HG03565 (cell line): ENCODE measurements around the gene SH3BP2.

ENCODE experiments used
- ATAC-seq: cut with Tn5 transposase; IDR thresholded peaks from one replicate; pipeline ENCODE4 v1.9.1; 2021; ENCODE audit warnings: mild to moderate bottlenecking, moderate library complexity; ENCODE audit not compliant: unreplicated experiment

The SH3BP2 gene

DNA sequence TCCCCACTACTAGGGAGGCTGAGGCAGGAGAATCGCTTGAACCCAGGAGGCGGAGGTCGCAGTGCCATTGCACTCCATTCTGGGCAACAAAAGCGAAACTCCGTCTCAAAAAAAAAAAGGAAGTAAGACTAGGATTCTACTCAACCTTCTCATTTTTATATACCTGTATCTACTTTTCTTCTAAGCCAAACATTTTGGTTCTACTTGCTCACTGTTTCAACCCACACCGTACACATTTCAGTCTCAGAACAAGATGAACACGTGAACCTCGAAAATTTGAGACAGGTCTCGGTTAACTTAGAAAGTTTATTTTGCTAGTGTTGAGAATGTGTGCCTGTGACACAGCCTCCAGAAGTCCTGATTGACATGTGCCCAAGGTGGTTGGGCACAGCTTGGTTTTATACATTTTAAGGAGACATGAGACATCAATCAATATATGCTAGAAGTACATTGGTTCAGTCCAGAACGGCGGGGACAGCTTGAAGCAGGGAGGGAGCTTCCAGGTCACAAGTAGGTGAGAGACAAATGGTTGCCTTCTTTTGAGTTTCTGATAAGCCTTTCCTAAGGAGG, 54.5 kb downstream of the SH3BP2 start:
- ATAC-seq: no peak

DNA sequence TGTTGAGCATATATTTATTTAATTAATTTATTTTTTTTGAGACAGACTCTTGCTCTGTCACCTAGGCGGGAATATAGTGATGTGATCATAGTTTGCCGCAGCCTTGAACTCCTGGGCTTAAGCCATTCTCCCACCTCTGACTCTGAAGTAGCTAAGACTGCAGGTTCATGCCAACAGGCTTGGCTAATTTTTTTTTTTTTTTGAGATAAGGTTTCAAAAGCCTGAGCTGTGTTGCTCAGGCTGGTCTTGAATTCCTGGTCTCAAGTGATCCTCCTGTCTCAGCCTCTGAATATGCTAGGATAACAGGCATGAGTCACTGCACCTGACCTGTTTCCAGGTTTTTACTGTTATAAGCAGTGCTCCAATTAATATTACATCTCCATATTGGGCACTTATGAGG, 55.6 kb downstream of the SH3BP2 start:
- ATAC-seq: no peak

DNA sequence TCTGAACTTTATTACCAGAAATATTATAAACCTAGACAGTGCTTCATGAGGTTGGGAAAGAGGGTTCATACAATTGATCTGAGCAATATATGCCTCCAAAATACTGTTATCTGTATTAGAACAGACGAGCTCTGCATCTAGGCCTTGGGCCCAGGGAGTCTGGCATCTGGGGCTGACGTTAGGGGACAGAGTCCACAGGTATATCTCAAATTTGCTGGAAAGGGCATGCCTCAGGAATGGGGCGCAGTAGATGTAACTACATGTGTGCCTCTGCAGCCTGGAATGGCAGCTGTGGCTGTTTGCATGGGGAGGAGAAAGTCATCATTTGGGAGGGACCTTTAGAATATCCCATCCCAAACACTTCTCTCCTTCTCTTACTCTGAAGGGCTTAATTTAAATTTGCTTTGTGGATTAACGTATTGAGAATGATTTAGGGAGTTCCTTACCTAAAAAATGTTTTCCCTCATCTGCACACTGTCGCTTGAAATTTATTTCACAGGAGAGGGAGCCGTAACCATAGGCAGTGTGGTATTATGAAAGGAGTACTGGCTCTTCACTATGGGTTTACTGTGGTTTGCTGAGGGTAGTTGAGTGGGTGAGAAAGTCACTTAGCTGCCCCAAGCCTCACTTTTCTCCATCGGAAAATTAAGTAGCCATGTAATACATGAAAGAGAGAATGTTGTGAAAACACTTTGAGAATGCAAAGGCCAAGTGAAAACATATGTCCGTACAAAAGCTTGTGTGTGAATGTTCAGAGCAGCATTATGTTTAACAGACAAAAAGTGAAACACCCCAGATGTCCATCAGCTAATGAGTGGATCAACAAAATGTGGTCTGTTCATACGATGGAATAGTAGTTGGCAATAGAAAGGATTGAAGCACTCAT, 56.6 kb downstream of the SH3BP2 start:
- ATAC-seq: no peak

DNA sequence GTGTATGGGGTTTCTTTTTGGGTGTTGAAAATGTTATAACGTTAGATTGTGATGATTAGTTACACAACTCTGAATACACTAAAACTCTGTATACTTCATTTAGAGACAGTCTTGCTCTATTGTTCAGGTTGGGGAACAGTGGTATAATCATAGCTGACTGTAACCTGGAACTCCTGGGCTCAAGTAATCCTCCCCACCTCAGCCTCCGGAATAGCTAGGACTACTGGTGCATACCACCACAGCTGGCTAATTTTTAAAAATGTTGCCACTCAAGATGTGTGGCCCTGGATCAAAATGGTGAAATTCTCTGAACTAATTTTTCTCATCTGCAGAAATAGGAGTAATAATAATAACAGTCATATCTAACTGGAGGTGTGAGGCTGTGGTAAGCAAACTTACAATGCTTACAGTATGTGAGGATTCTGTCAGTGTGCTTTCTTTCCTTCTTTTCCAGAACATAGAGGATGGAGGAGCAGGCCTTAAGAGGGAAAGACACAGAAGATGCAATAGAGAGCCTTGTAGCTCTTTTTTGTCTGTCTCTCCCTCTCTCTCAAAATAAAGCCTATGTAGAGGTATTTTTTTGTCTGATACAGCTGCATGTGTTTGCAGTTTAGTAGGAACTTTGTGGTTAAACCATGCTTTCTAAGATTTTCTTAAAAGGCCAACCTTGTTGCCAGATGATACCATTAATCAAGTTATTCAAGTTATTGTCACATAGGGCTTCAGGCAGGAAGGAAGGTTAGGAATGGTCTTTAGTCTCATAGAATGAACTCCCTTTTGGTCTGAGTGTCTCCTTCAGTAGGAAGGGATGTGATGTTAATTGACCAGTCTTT, 58.3 kb downstream of the SH3BP2 start:
- no peak for ATAC-seq

DNA sequence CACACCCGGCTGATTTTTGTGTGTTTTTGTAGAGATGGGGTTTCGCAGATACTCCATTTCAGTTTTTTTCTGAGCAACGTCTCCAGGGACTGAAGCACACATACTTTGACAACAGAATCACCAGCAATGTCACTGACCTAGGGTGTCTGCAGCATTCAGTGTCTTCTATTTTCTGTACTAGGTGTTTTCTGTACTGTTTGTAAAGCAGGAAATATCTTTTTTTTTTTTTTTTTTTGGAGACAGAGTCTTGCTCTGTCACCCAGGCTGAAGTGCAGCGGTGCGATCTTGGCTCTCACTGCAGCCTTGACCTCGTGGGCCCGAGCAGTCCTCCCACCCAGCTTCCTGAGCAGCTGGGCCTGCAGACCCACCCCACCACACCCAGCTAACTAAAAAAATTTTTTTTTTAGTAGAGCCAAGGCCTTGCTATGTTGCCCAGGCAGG, 59.6 kb downstream of the SH3BP2 start:
- peak; percentile 49 for ATAC-seq

DNA sequence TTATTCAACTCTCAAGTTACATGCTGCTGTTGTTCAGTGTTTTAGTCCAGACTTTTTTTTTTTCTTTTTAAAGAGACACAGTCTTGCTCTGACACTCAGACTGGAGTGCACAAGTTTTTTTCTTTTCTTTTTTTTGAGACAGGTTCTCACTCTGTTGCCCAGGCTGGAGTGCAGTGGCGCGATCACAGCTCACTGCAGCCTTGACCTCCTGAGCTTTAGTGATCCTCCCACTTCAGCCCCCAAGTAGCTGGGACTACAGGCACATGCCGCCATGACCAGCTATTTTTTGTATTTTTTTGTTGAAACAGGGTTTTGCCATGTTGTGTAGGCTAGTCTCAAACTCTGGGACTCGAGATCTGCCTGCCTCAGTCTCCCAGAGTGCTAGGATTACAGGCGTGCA, 62.7 kb downstream of the SH3BP2 start:
- ATAC-seq: no peak

DNA sequence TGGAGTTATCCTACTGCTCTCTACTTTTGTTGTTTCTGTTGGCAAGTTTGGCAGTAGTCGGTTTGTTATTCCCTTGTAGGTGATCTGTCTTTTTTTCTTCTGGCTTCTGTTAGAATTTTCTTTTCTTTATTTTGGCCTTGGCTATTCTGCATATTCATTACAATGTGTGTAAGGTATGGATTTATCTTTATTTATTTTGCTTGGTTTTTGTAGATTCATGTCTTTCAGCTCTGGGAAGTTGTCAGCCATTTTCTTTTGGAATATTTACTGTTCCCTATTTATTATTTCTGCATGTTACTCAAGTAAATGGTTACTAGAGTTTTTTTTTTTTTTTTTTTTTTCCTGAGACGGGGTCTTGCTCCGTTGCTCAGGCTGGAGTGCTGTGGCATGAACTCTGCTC, 63.4 kb downstream of the SH3BP2 start:
- ATAC-seq: no peak

DNA sequence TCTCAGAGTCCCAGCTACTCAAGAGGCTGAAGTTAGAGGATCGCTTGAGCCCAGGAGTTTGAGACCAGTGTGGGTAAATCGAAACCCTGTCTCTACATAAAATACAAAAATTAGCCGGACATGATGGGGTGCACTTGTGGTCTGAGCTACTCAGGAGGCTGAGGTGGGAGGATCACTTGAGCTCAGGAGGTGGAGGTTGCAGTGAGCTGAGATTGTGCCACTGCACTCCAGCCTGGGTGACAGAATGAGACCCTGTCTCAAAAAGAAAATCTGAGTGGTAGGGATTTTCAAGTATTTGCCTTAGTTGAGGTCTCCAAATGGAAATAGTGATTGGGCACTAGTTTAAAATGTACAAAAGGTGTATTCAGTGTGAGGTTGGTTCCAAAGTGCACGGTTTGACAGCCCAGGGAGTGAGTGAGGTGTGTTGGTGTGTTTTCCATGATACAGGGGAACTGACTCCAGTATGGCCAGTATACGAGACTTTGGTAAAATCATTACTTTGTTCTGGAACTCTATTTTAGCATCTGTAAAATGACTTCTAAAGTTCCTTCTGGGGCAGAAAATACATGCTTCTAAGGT, 64.6 kb downstream of the SH3BP2 start:
- no peak for ATAC-seq

DNA sequence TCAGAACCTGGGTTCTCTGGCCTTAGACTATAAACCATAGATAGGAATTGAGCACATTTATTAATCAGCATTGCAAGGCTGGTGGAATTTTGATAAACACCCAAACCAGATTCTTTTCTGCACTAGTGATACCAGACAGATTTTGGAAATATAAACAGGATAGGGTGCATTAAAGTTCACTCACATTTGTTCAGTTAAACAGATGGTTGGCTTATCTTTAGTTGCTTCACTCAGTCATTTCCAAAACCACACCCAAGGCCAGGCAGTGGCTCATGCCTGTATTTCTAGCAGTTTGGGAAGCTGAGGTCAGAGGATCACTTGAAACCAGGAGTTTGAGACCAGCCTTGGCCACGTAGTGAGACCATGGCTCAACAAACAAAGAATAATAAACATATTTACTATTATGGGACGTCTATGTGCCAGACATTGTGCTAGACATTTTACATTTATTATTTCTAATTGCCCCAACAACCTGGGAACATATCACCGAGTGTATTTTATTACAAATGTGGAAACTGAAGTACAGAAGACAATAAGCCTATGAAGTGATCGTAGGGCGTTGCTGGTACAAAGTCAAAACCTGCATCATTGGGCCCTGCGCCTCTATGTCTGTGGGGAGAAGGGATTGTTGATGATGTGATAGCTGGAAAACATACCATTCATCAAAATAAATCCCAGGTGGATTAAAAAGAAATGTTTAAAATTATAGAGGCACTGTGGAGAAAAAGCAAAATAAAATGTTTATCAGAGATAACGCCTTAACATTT, 65.7 kb downstream of the SH3BP2 start:
- no peak for ATAC-seq

DNA sequence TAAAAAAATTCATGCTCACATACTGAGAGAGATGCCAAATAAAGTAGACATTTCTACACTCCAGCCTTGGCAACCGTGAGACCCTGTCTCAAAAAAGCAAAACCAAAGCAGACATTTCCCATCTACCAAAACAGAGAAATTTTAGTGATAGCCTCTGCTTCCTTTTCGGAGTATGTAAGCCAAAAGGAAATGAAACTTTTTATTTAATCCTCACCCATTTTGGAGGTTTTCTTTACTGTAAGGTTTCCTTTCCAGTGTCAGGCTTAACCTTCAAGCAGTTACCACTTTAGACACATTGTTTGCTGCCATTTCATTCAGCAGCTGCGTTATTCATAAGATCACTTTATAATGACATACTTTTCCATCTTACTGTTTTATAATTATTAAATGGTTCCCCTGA, 66.6 kb downstream of the SH3BP2 start:
- ATAC-seq: no peak

DNA sequence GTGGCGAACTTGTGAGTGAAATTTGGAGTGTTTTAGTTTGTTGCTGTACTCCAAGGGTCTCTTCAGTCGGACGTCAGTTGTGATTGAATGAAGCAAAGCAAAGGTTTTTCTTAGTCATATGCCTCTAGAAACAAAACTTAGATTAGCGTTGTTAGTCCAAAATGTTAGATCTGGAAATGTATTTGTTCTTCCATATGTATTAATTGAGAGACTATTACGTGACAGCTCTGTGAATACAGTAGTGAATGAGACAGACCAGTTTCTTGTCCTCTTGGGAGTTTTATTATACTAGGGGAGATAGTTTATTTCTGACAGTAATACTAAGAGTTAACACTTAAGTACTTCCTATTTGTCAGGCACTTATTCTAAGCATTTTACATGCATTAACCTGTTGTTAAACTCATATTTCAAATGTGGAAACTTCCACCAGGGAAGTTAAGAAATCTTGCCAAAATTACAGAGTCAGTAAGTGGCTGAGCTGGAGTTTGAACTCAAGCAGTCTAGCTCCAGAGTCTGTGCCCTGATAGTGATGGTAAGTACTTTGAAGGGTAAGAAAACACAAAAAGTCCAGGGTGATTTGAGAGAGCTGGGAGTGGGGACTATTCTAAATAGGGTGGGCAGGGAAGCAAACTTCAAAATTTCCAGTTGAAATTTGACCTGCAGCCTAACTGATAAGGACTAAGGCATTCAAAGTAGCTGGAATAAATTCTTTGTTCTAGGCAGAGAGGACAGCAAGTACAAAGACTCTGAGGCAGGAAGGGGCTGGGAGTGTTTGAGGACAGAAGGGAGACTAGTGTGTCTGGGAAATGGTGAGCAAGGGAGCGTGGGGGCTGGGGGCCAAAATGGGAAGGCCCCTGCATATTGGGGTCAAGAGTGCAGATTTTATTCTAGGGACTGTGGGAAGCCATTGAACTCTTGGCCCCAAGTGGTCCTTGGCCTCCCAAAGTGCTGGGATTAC, 67.8 kb downstream of the SH3BP2 start:
- ATAC-seq: no peak

DNA sequence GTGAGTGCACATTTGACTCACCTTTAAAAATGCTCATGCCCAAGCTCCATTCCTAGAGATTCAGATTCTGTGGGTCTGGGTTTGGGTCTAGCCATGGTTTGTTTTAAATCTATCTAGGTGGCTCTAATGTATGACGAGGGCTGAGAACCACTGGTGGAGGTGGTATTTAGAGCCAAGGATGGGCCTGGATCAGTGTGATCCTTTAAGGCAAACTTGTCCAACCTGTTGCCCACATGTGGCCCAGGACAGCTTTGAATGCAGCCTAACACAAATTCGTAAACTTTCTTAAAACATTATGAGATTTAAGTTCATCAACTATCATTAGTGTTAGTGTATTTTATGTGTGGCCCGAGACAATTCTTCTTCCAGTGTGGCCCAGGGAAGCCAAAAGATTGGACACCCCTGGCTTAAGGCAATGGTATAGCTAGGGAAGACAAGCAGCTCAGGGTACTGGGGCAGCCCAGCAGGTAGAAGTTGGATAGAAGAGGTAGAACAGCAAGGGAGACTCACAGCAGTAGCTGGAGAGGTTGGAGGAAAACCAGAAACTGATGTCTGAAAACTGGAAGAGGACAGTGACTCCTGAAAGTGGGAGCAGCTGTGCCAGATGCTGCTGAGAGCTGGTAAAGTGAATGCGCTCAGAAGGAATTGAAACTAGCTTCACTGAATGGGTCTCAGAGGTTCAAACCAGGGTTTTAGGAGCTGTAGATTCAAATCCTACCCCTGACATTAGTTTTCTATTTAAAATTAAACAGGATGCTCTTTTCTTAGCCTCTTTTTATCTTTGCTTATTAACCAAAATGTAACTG, 68.9 kb downstream of the SH3BP2 start:
- no peak for ATAC-seq

DNA sequence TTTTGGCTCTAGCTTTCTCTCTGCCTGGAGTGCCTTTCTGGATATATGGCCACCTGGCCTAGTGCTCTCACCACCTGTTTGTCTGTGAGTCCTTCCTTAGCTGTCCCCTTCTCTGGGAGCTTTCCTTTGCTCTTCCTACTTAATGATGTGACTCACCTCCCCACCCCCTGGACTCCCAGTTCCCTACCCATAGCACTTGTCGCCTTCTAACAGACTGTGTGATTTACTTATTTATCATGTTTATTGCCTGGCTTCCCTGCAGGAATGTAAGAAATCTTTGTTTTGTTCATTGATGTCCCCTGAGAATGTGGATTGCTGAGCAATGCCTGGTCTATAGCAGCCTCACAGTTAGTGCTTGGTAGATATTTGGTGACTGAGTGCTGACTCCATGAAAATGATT, 69.6 kb downstream of the SH3BP2 start:
- ATAC-seq: no peak

DNA sequence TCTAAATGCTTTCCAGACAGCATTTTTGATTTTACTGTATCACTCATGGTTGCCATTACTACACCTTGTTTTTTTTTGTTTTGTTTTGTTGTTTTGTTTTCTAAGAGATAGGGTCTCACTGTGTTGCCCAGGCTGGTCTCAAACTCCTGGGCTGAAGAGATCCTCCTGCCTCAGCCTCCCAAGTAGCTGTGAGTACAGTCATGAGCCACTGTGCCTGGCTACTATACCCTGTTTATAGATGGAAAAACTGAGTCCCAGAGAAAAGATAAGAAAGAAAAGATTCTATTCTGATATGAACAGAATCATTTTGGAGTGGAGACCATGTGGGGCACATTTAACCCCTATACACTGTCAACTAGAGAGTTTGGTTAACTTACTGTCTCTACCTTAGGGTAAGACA, 70.8 kb downstream of the SH3BP2 start:
- no peak for ATAC-seq

DNA sequence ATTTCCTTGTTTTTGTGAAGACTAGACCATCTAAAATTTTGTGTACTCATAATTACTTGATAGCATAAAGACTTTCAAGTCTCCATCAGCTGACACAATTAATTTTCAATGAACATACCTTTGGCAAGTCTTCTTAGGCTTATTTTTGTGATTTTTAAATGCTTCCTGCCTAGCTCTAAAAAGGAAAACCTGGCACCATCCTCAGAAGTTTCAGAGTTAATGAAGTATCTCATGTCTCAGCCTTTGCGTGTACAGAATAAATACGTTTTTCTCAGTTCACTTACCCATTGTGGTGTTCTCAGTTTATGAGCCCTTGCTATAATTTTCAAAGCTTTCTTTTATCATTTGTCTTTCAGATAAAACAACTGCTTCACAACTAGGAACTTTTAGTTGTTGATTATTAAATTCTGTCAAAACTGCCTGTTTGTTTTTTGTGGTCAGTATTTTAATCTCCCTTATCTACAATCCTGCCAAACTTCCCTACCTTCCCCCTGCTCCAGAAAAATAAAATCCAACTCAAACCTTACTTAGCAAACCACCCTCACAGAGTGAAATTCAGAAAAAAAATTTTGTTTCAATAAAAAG, 72.4 kb downstream of the SH3BP2 start:
- ATAC-seq: no peak

DNA sequence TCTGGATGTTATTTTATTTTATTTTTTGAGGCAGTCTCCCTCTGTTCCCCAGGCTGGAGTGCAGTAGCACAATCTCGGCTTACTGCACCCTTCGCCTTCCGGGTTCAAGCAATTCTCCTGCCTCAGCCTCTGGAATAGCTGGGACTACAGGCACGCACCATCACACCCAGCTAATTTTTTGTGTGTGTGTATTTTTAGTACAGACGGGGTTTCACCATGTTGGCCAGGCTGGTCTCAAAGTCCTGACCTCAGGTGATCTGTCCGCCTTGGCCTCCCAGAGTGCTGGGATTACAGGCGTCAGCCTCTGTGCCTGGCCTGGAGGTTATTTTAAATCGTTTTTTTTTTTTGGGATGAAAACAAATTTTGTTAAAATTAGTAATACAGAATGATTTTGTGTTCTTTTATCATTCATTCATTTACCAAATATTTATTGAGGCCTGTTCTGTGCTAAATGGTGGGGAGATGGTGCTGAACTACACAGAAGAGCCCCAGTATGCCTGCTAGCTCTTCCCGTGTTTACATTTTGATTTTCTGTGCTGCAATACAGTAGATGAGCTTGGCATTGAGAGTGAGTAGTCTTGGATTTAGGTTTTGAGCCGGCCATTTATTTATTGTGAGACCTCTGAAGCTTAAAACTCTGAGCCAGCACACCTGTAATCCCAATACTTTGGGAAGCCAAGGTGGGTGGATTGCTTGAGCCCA, 73.4 kb downstream of the SH3BP2 start:
- ATAC-seq: no peak

DNA sequence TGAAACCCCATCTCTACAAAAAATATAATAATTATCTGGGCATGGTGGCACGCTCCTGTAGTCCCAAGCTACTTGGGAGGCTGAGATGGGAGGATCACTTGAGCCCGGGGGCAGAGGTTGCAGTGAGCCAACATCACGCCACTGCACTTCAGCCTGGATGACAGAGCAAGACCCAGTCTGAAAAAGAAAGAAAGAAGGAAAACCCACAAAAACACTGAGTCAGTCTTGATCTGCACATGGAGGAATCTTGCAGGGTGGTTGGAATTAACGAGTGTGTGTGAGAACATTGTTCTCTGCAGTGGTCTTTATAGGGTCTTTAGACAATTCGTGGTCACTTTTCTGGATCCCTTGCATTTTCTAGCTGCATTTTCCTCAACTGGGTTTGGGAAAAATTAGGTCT, 74.0 kb downstream of the SH3BP2 start:
- ATAC-seq: no peak
